Measurements from ENCODE around the gene TJP3. TPM values are rescaled to one million over a fixed set of nuclear protein-coding genes. Genes with fewer than 3 reads are reported as not detected.
A peak's percentile ranks its signal among the peaks of the same experiment; 100 is the strongest.

TJP3 gene
- total RNA-seq, 2 experiments from 2014 or later: 1.0 to 1.3 TPM

- Mint-ChIP-seq H3K27me3 (no peaks in the 10 kb centered on the region), H3K36me3 (no peaks in the 10 kb centered on the region), H3K4me1 (peaks cover 23% of the 10 kb centered on the region), H3K27ac (no peak overlapping the region), H3K9me3 (ENCODE audit: low read depth) (no peaks in the 10 kb centered on the region), H3K4me3 (peak overlapping the region; percentile 85)
- DNase-seq: no peak
- ATAC-seq: no peak
- CTCF ChIA-PET: interaction anchor here (1.2 to 3.0 kb wide), 4 partner anchors 26 to 36 kb away, joined by 4 to 20 read pairs (median 12); no protein-coding TSS in a partner anchor
Measured at GRCh38 chr19:3698386-3698950, 9.7 kb upstream of the TJP3 start.

- CTCF ChIA-PET: interaction anchor here (0.9 to 3.0 kb wide), 9 partner anchors 8 to 150 kb away, joined by 3 to 20 read pairs (median 6); partner anchors contain the start of gene MRPL54
- Mint-ChIP-seq H3K27me3 (no peaks in the 10 kb centered on the region), H3K4me1 (peaks cover 23% of the 10 kb centered on the region), H3K4me3 (peak overlapping the region; percentile 85), H3K36me3 (no peaks in the 10 kb centered on the region), H3K27ac (peak overlapping the region; percentile 68), H3K9me3 (ENCODE audit: low read depth) (no peaks in the 10 kb centered on the region)
- DNase-seq (peak; percentile 47), ATAC-seq (no peak)
Measured at GRCh38 chr19:3698974-3699740, 9.0 kb upstream of the TJP3 start.

GRCh38 chr19:3699741-3700241 lies 8.4 kb upstream of the TJP3 start:
- Mint-ChIP-seq H3K27me3 (no peaks in the 10 kb centered on the region), H3K9me3 (ENCODE audit: low read depth) (no peaks in the 10 kb centered on the region), H3K27ac (peak overlapping the region; percentile 68), H3K4me3 (peak overlapping the region; percentile 85), H3K4me1 (peaks cover 23% of the 10 kb centered on the region), H3K36me3 (no peaks in the 10 kb centered on the region)
- no peak for ATAC-seq
- CTCF ChIA-PET: interaction anchor here (0.9 to 3.0 kb wide), 11 partner anchors 7 to 149 kb away, joined by 3 to 20 read pairs (median 6); partner anchors contain the start of gene MRPL54
- DNase-seq: no peak

- H3K27me3 Mint-ChIP-seq: no peaks in the 10 kb centered on the region
- no peaks in the 10 kb centered on the region for H3K36me3 Mint-ChIP-seq
- ATAC-seq (peak; percentile 97), DNase-seq (peak; percentile 93)
- H3K9me3 Mint-ChIP-seq (ENCODE audit: low read depth): no peaks in the 10 kb centered on the region
- H3K4me1 Mint-ChIP-seq: peaks cover 23% of the 10 kb centered on the region
- peak within 1 kb of the TSS; percentile 85 for H3K4me3 Mint-ChIP-seq
- H3K27ac Mint-ChIP-seq: peak within 1 kb of the TSS; percentile 68
- CTCF ChIA-PET: interaction anchor here (0.7 to 3.0 kb wide), 9 partner anchors 8 to 149 kb away, joined by 3 to 20 read pairs (median 8); no protein-coding TSS in a partner anchor
Measured at GRCh38 chr19:3700242-3701032, 7.7 kb upstream of the TJP3 start, which contains the start of gene PIP5K1C. Gene PIP5K1C, minus strand, starts transcription at chr19:3700468. Its CDS starts 78 bp downstream, at chr19:3700390.

GRCh38 chr19:3701200-3701599 lies 7.0 kb upstream of the TJP3 start:
- Mint-ChIP-seq H3K4me3 (peak overlapping the region; percentile 49), H3K36me3 (no peaks in the 10 kb centered on the region), H3K9me3 (ENCODE audit: low read depth) (no peaks in the 10 kb centered on the region), H3K27ac (no peak overlapping the region), H3K27me3 (peaks cover 3% of the 10 kb centered on the region), H3K4me1 (peaks cover 22% of the 10 kb centered on the region)
- DNase-seq (no peak), ATAC-seq (no peak)
- CTCF ChIA-PET: interaction anchor here (0.7 to 3.0 kb wide), 6 partner anchors 9 to 111 kb away, joined by 4 to 20 read pairs (median 10); no protein-coding TSS in a partner anchor

GRCh38 chr19:3707868-3708206 lies 347 bp upstream of the TJP3 start:
- no peaks in the 10 kb centered on the region for H3K9me3 Mint-ChIP-seq (ENCODE audit: low read depth)
- DNase-seq: no peak
- H3K27ac Mint-ChIP-seq: no peak overlapping the region
- H3K36me3 Mint-ChIP-seq: no peaks in the 10 kb centered on the region
- CTCF ChIA-PET: interaction anchor here (1.0 to 2.1 kb wide), 3 partner anchors 11 to 116 kb away, joined by 3 to 9 read pairs (median 4); no protein-coding TSS in a partner anchor
- H3K4me1 Mint-ChIP-seq: no peaks in the 10 kb centered on the region
- no peak for ATAC-seq
- H3K4me3 Mint-ChIP-seq: no peak overlapping the region
- peaks cover 10% of the 10 kb centered on the region for H3K27me3 Mint-ChIP-seq

- Mint-ChIP-seq H3K4me1 (no peaks in the 10 kb centered on the region), H3K36me3 (no peaks in the 10 kb centered on the region), H3K4me3 (no peak overlapping the region), H3K9me3 (ENCODE audit: low read depth) (no peaks in the 10 kb centered on the region), H3K27ac (no peak overlapping the region), H3K27me3 (peaks cover 12% of the 10 kb centered on the region)
- CTCF ChIA-PET: interaction anchor here (0.7 to 1.3 kb wide), 3 partner anchors 10 to 112 kb away, joined by 3 to 6 read pairs (median 5); partner anchors contain the start of gene APBA3
- ATAC-seq: no peak
- no peak for DNase-seq
Measured at GRCh38 chr19:3710265-3710812, 2.2 kb downstream of the TJP3 start.

- no peak for DNase-seq
- no peak overlapping the region for H3K27ac Mint-ChIP-seq
- no peak overlapping the region for H3K4me3 Mint-ChIP-seq
- CTCF ChIA-PET: interaction anchor here (0.6 to 1.1 kb wide), 3 partner anchors 41 to 75 kb away, joined by 3 to 4 read pairs (median 3); no protein-coding TSS in a partner anchor
- ATAC-seq: no peak
- H3K9me3 Mint-ChIP-seq (ENCODE audit: low read depth): no peaks in the 10 kb centered on the region
- peaks cover 6% of the 10 kb centered on the region for H3K27me3 Mint-ChIP-seq
- no peaks in the 10 kb centered on the region for H3K4me1 Mint-ChIP-seq
- no peaks in the 10 kb centered on the region for H3K36me3 Mint-ChIP-seq
Measured at GRCh38 chr19:3712663-3713611, 4.8 kb downstream of the TJP3 start.

- CTCF ChIA-PET: interaction anchor here (1.7 kb wide), 1 partner anchor 49 kb away, joined by 4 read pairs; no protein-coding TSS in a partner anchor
Measured at GRCh38 chr19:3716147-3716668, 8.0 kb downstream of the TJP3 start.

GRCh38 chr19:3719868-3720267 lies 11.7 kb downstream of the TJP3 start:
- Mint-ChIP-seq H3K9me3 (ENCODE audit: low read depth) (no peaks in the 10 kb centered on the region), H3K4me1 (peaks cover 5% of the 10 kb centered on the region), H3K27ac (no peak overlapping the region), H3K4me3 (no peak overlapping the region), H3K27me3 (peaks cover 36% of the 10 kb centered on the region), H3K36me3 (no peaks in the 10 kb centered on the region)
- DNase-seq (no peak), ATAC-seq (no peak)
- CTCF ChIA-PET: interaction anchor here (0.6 to 3.3 kb wide), 10 partner anchors 9 to 129 kb away, joined by 3 to 9 read pairs (median 4); partner anchors contain the start of genes MRPL54 and TJP3

More at GRCh38 chr19:3716147-3716668, 8.0 kb downstream of the TJP3 start:
- H3K4me3 Mint-ChIP-seq: no peak overlapping the region
- no peak for ATAC-seq
- H3K9me3 Mint-ChIP-seq (ENCODE audit: low read depth): no peaks in the 10 kb centered on the region
- DNase-seq: no peak
- H3K36me3 Mint-ChIP-seq: no peaks in the 10 kb centered on the region
- peaks cover 3% of the 10 kb centered on the region for H3K4me1 Mint-ChIP-seq
- H3K27me3 Mint-ChIP-seq: peaks cover 22% of the 10 kb centered on the region
- H3K27ac Mint-ChIP-seq: no peak overlapping the region

GRCh38 chr19:3720349-3720917 lies 12.2 kb downstream of the TJP3 start:
- Mint-ChIP-seq H3K4me1 (peaks cover 9% of the 10 kb centered on the region), H3K9me3 (ENCODE audit: low read depth) (no peaks in the 10 kb centered on the region), H3K27ac (no peak overlapping the region), H3K27me3 (peaks cover 36% of the 10 kb centered on the region), H3K4me3 (no peak overlapping the region), H3K36me3 (no peaks in the 10 kb centered on the region)
- ATAC-seq (no peak), DNase-seq (no peak)
- CTCF ChIA-PET: interaction anchor here (0.6 to 3.3 kb wide), 8 partner anchors 8 to 102 kb away, joined by 3 to 9 read pairs (median 4); partner anchors contain the start of genes MRPL54 and TJP3

Data from activated CD8-positive, alpha-beta memory T cell treated with anti-CD3 and anti-CD28 coated beads, Interleukin-2, amount 10 ng/mL, durations not matched to agents 7 days and 5 days (primary cell).